OCI-LY3 (cell line): Measurements from ENCODE around the gene SLC2A6.

ENCODE experiments used
- H2AFZ ChIP-seq: fragments of 200-600, 300-600 bp; shearing (Covaris generic); 2 replicates; pipeline ENCODE4 v1.6.0; 2014; ENCODE audit warnings: antibody characterized with exemption, low read depth, low read length
- H3K27ac ChIP-seq: fragments of 200-600, 300-600 bp; sonication (generic); 2 replicates; pipeline ENCODE4 v1.5.1; 2014; ENCODE audit warnings: mild to moderate bottlenecking, low read length, moderate library complexity, mixed read lengths
- H3K27me3 ChIP-seq: fragments of 200-600, 300-600 bp; sonication (generic); 2 replicates; pipeline ENCODE4 v1.6.1; 2014; ENCODE audit warnings: low read depth, low read length, mixed read lengths
- H3K36me3 ChIP-seq: fragments of 200-600, 300-600 bp; sonication (generic); replicated peaks from 2 replicates; pipeline ENCODE3; 2014; ENCODE audit warnings: low read depth, low read length, mixed read lengths
- H3K4me1 ChIP-seq: fragments of 300-600, 200-600 bp; sonication (generic); 2 replicates; pipeline ENCODE4 v1.6.1; 2014; ENCODE audit warnings: low read length, mixed read lengths
- H3K4me2 ChIP-seq: fragments of 200-600, 300-600 bp; sonication (generic); 2 replicates; pipeline ENCODE4 v1.6.1; 2014; ENCODE audit warnings: low read length, mixed read lengths
- H3K4me3 ChIP-seq: fragments of 300-600, 200-600 bp; sonication (generic); 2 replicates; pipeline ENCODE4 v1.5.1; 2014; ENCODE audit warnings: antibody characterized with exemption, mild to moderate bottlenecking, low read length, moderate library complexity
- H3K79me2 ChIP-seq: fragments of 300-600, 200-600 bp; shearing (Covaris generic); 2 replicates; pipeline ENCODE4 v1.6.1; 2014; ENCODE audit warnings: mild to moderate bottlenecking, low read length, mixed read lengths
- H3K9ac ChIP-seq: fragments of 300-600, 200-600 bp; shearing (Covaris generic); 2 replicates; pipeline ENCODE4 v1.6.0; 2014; ENCODE audit warnings: mild to moderate bottlenecking, low read length, moderate library complexity
- H3K9me3 ChIP-seq: fragments of 200-600, 300-600 bp; shearing (Covaris generic); 2 replicates; pipeline ENCODE4 v1.6.1; 2014; ENCODE audit warnings: low read length, mixed read lengths; ENCODE audit not compliant: insufficient read depth
- H4K20me1 ChIP-seq: fragments of 200-600, 300-600 bp; sonication (generic); 2 replicates; pipeline ENCODE4 v1.6.1; 2016; ENCODE audit warnings: low read length, mixed read lengths; ENCODE audit not compliant: insufficient read depth
- CTCF ChIP-seq: fragments of 200-600, 300-600 bp; sonication (generic); IDR thresholded peaks from 2 replicates; pipeline ENCODE4 v1.5.1; 2014; ENCODE audit warnings: antibody characterized with exemption, low read length, low read depth
- EZH2phosphoT487 ChIP-seq: fragments of 200-600 bp; shearing (Covaris generic); IDR thresholded peaks from 2 replicates; pipeline ENCODE4 v1.6.1; 2018; ENCODE audit warnings: antibody characterized with exemption, mixed run types, low read depth

The SLC2A6 gene

GRCh38 chr9:133509179-133510083 is 30.5 kb upstream of the SLC2A6 start:
- Histone ChIP-seq H3K9me3 (no peaks in the 10 kb centered on the region), H3K4me2 (no peak overlapping the region), H3K4me1 (no peaks in the 10 kb centered on the region), H3K27me3 (0 out of 2 replicates have a peak, but pooled peaks cover 2% of the 10 kb centered on the region), H3K36me3 (no peaks in the 10 kb centered on the region), H3K79me2 (no peaks in the 10 kb centered on the region), H4K20me1 (no peaks in the 10 kb centered on the region), H3K9ac (no peak overlapping the region), H2AFZ (no peak overlapping the region), H3K4me3 (no peak overlapping the region), H3K27ac (no peak overlapping the region)
- no peak for TF ChIP-seq EZH2phosphoT487
- TF ChIP-seq CTCF = no peak

GRCh38 chr9:133508046-133508445 is 29.1 kb upstream of the SLC2A6 start:
- H3K9ac ChIP-seq = no peak overlapping the region
- no peaks in the 10 kb centered on the region for H3K79me2 ChIP-seq
- no peak overlapping the region for H3K27ac ChIP-seq
- no peaks in the 10 kb centered on the region for H3K36me3 ChIP-seq
- no peak overlapping the region for H2AFZ ChIP-seq
- no peaks in the 10 kb centered on the region for H3K9me3 ChIP-seq
- H3K4me1 ChIP-seq = no peaks in the 10 kb centered on the region
- H4K20me1 ChIP-seq = no peaks in the 10 kb centered on the region
- TF ChIP-seq CTCF = no peak
- H3K4me3 ChIP-seq = no peak overlapping the region
- no peak overlapping the region for H3K4me2 ChIP-seq
- H3K27me3 ChIP-seq = peaks cover 7% of the 10 kb centered on the region; the same call in 1 of the 2 replicates

GRCh38 chr9:133507246-133507965 is 28.5 kb upstream of the SLC2A6 start:
- no peaks in the 10 kb centered on the region for H3K79me2 ChIP-seq
- H3K4me2 ChIP-seq = no peak overlapping the region
- no peak overlapping the region for H2AFZ ChIP-seq
- H3K27me3 ChIP-seq = peaks cover 10% of the 10 kb centered on the region; the same call in 1 of the 2 replicates
- TF ChIP-seq CTCF = no peak
- TF ChIP-seq EZH2phosphoT487 = no peak
- H3K27ac ChIP-seq = no peak overlapping the region
- H3K36me3 ChIP-seq = no peaks in the 10 kb centered on the region
- no peak overlapping the region for H3K4me3 ChIP-seq
- no peaks in the 10 kb centered on the region for H3K4me1 ChIP-seq
- H3K9ac ChIP-seq = no peak overlapping the region
- H4K20me1 ChIP-seq = no peaks in the 10 kb centered on the region
- H3K9me3 ChIP-seq = peaks cover 3% of the 10 kb centered on the region; the same call in 1 of the 2 replicates

- peaks cover 8% of the 10 kb centered on the region for H3K9me3 ChIP-seq
- H3K4me3 ChIP-seq = no peak overlapping the region
- H3K27ac ChIP-seq = no peak overlapping the region
- no peak overlapping the region for H3K9ac ChIP-seq
- TF ChIP-seq CTCF (no peak), EZH2phosphoT487 (no peak)
- H4K20me1 ChIP-seq = no peaks in the 10 kb centered on the region
- H3K36me3 ChIP-seq = no peaks in the 10 kb centered on the region
- no peaks in the 10 kb centered on the region for H3K4me1 ChIP-seq
- H3K4me2 ChIP-seq = no peak overlapping the region
- H3K79me2 ChIP-seq = no peaks in the 10 kb centered on the region
- no peak overlapping the region for H2AFZ ChIP-seq
- peaks cover 16% of the 10 kb centered on the region; the same call in 1 of the 2 replicates for H3K27me3 ChIP-seq
Observed at GRCh38 chr9:133506653-133507038, 27.7 kb upstream of the SLC2A6 start.
